Tracheal epithelial cell (primary cell): ENCODE data around the gene LIG4. TPM values are rescaled to one million over a fixed set of nuclear protein-coding genes. Genes with fewer than 3 reads are reported as not detected.

Source experiments
- total RNA-seq: library from RNA; depleted of rRNA; stranded (reverse); fragments of >200 nt; gene quantifications from 2 replicates; pipeline ENCODE4 v1.2.1, GENCODE V29; 2014

The LIG4 gene
- total RNA-seq: 7.7 and 10.1 TPM in 2 replicates

GRCh38 chr13:108215436-108215835 is at the start of gene LIG4:
Gene LIG4, minus strand, starts transcription at chr13:108215536. Its CDS starts 4,268 bp downstream, at chr13:108211268.

DNA sequence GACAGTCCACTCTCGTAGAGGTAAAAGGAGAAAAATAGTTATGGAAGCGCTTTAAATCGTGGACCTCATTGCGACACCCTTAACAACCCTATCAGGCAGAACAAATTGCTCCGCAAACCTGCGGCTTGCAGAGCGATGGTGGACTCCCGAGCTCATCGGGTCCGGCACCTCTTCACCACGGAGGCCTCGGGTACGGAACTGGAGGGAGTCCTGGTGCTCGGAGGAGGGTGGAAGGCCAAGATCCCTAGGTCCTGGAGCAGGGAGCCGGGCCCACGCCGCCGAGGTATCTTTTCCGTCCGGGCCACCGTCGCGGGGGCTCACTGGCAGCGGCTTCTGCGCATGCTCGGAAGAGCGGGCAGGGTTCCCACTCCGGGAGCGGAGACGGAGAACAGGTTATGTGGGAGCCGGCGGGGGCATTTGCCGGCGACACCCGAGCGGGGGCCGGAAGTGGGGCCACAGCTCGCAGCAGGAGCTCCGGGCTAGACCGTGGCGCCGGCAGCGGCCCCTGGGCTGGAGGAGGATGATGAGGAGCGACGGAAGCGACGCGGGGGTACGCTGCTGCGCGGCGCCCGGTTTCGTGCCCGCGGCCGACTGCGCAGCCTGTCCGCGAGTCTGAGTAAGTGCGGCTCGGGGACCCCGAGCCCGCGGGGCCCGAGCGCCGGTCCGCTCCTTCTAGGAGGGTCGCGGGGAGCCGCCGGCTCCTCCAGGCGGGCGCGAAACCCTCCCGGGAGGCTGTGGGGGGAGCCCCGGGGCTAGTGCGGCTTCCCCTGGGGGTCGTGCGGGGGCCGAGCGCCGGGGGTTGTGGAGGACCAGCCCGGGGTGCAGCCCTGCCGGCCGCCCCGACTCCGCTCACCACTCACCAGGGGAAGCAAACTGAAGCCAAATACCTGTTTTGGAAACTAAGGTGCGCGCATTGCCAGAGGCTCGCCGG is 3.0 kb upstream of the LIG4 start, which contains the start of gene ABHD13:
ABHD13 (plus strand) TSS at position 349 of the 931 bp plus-strand sequence. CDS start 10,827 bp downstream, outside the sequence.

Other genes starting within 250 kb of the LIG4 start
- 4.9 and 5.3 TPM in 2 replicates for gene ABHD13, start 2.9 kb upstream of the LIG4 start, total RNA-seq
- 0.48 and 1.1 TPM in 2 replicates for gene TNFSF13B, start 54.2 kb upstream of the LIG4 start, total RNA-seq